HG03571 (cell line): ENCODE data around the gene ERC2.
"Not testable (repeated sequence)": the region's sequence is repeated elsewhere in the genome, so short reads cannot be mapped to it uniquely, and the experiment has no call there.

ENCODE experiments used
- ATAC-seq: cut with Tn5 transposase; IDR thresholded peaks from one replicate; pipeline ENCODE4 v1.9.1; 2021; ENCODE audit not compliant: unreplicated experiment

ERC2 gene

GRCh38 chr3:55519019-55519418 lies 949.2 kb downstream of the ERC2 start:
- no peak for ATAC-seq

- no peak for ATAC-seq
These were observed 949.8 kb downstream of the ERC2 start for GRCh38 chr3:55518451-55518850.

- no peak for ATAC-seq
These were observed 951.8 kb downstream of the ERC2 start for GRCh38 chr3:55516392-55517030.

- no peak for ATAC-seq
These were observed 952.6 kb downstream of the ERC2 start for GRCh38 chr3:55515550-55516246.

- no peak for ATAC-seq
These were observed 953.3 kb downstream of the ERC2 start for GRCh38 chr3:55514962-55515361.

GRCh38 chr3:55512571-55513343 lies 955.5 kb downstream of the ERC2 start:
- ATAC-seq = no peak

- no peak for ATAC-seq
These were observed 956.2 kb downstream of the ERC2 start for GRCh38 chr3:55511895-55512570.

GRCh38 chr3:55508335-55508734 lies 959.9 kb downstream of the ERC2 start:
- no peak for ATAC-seq

- no peak for ATAC-seq
These were observed 960.5 kb downstream of the ERC2 start for GRCh38 chr3:55507808-55508207.

GRCh38 chr3:55505776-55506175 lies 962.5 kb downstream of the ERC2 start:
- no peak for ATAC-seq

- not testable (repeated sequence) for ATAC-seq
These were observed 963.2 kb downstream of the ERC2 start for GRCh38 chr3:55505102-55505501.

GRCh38 chr3:55501905-55502304 lies 966.4 kb downstream of the ERC2 start:
- ATAC-seq = no peak

- ATAC-seq = no peak
These were observed 967.5 kb downstream of the ERC2 start for GRCh38 chr3:55500555-55501330.

- ATAC-seq = no peak
These were observed 969.7 kb downstream of the ERC2 start for GRCh38 chr3:55498520-55498919.

- no peak for ATAC-seq
These were observed 971.0 kb downstream of the ERC2 start for GRCh38 chr3:55497250-55497649.

GRCh38 chr3:55494976-55495375 lies 973.3 kb downstream of the ERC2 start:
- no peak for ATAC-seq

- no peak for ATAC-seq
These were observed 975.3 kb downstream of the ERC2 start for GRCh38 chr3:55492976-55493375.

- ATAC-seq = no peak
These were observed 976.9 kb downstream of the ERC2 start for GRCh38 chr3:55491296-55491816.

GRCh38 chr3:55490276-55490913 lies 977.9 kb downstream of the ERC2 start:
- ATAC-seq = no peak

- ATAC-seq = no peak
These were observed 978.5 kb downstream of the ERC2 start for GRCh38 chr3:55489798-55490132.
